Caki2 (cell line): ENCODE data around the gene CHD9. TPM values are rescaled to one million over a fixed set of nuclear protein-coding genes. Genes with fewer than 3 reads are reported as not detected.
A peak's percentile ranks its signal among the peaks of the same experiment; 100 is the strongest.

Experiments
- DNase-seq: peaks from one replicate; pipeline ENCODE4 v3.0.0-alpha.2; 2015; ENCODE audit warnings: low read depth
- in situ Hi-C: cut with HindIII; loops from 2 replicates; pipeline ENCODE4 v1.10.0; 2016; ENCODE audit warnings: low sequenced_read_pairs, low pct_unique_long_range_greater_than_20kb, mixed read lengths
- total RNA-seq: library from RNA; depleted of rRNA; stranded (reverse); fragments of >200 nt; shearing (Covaris generic); gene quantifications from 2 replicates; pipeline ENCODE4 v1.2.3, GENCODE V29; 2014; ENCODE audit warnings: low replicate concordance; rRNA removed

CHD9 gene
- total RNA-seq, 1 experiment from 2014 or later: 8.8 TPM

GRCh38 chr16:53358884-53359283, 304.1 kb downstream of the CHD9 start:
- no peak for DNase-seq
- in situ Hi-C loops: no loop called here

GRCh38 chr16:53369921-53370320, 315.1 kb downstream of the CHD9 start:
- no peak for DNase-seq
- in situ Hi-C loops: no loop called here

GRCh38 chr16:53370827-53371226, 316.0 kb downstream of the CHD9 start:
- in situ Hi-C loops: no loop called here
- DNase-seq: no peak

GRCh38 chr16:53372992-53373871, 318.4 kb downstream of the CHD9 start:
- in situ Hi-C loops: no loop called here
- DNase-seq: peak; percentile 5

- in situ Hi-C loops: no loop called here
- DNase-seq: no peak
Observed at GRCh38 chr16:53374800-53375199, 320.0 kb downstream of the CHD9 start.

- in situ Hi-C loops: no loop called here
- DNase-seq: no peak
Observed at GRCh38 chr16:53378138-53378537, 323.3 kb downstream of the CHD9 start.

Other genes with a start within 250 kb of the CHD9 start
- 3.8 TPM in 1 of 2 replicates, not detected in the other for gene CHD9NB, start 2.1 kb upstream of the CHD9 start, total RNA-seq